Stromal cell of bone marrow (primary cell): Measurements from ENCODE around the gene EXOC2.

Experiments used
- DNase-seq: peaks from one replicate; pipeline ENCODE4 v3.0.0-alpha.2; 2012; ENCODE audit warnings: low read depth

Gene EXOC2

DNA sequence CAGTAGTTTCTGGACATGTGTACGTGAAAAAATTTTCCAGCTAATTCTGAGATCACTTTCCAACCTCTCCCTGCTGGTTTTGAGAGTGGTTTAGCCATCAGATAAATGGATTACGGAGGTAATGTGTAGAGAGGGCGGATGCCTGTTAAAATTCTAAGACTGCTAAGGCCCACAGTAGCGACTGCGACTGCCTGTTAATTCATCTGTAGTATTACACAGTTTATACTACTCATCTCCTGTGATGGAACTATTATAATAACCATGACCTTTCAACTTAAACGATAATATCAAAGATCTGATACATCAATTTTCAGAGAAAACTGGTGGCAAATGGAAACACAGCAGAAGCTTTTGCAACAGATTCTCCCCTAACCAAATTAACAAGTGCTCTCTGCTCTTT lies 199.1 kb downstream of the EXOC2 start:
- DNase-seq, result no peak

- DNase-seq, result no peak
Measured at GRCh38 chr6:492816-493414, 200.0 kb downstream of the EXOC2 start.

DNA sequence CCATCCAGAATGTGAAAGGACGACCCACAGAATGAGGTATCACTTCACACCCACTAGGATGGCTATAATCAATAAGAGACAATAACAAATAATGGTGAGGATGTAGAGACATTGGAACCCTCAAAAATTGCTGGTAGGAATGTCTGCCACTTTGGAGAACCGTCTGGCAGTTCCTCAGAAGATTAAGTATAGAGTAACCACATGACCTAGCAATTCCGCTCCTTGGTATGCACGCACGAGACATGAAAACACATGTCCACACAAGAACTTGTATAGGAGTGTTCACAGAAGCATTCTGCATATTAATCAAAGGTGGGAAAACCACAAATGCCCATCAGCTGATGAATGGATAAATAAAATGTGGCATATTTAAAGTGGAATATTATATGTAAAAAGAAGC lies 200.8 kb downstream of the EXOC2 start:
- DNase-seq, result no peak

- DNase-seq, result no peak
Measured at GRCh38 chr6:491233-491632, 201.7 kb downstream of the EXOC2 start.

- no peak for DNase-seq
Measured at GRCh38 chr6:490251-491037, 202.5 kb downstream of the EXOC2 start.

DNA sequence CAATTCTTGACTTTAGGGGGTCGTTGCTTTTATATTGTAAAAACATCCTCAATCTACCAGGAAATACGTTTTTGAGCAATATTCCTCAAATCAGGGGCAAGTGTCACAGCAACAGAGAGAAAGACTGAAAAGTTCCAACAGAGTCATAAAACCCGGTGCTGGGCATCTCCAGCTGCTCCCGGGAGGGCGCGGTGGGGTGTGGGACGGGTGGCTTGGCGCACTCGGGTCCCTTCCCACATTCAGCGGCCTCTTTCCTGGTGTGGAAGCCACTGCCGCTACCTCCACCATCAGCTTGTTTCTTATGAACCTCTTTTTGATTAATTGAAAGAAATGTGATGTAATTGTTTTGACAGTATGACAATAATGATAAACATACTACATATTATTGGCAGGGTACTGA lies 203.2 kb downstream of the EXOC2 start:
- no peak for DNase-seq

DNA sequence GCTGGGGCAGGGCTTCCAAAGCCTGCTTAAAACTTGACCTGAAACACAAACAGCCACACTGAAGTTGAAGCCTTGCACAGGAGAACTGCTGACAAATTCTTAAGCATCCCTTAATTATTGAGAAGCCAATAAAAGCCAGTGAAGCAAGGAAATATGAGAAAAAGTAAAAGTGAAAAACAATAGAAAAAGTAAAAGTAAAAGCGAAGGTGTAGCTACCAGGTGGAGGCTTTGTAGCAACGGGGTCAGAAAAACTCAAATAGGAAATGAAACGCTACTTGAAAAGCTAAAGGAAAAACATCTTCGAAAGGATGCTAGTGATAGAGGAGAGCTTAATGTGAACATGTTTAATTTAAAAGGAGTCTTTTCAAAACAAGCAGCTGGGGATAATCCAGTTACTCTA lies 203.9 kb downstream of the EXOC2 start:
- no peak for DNase-seq

DNA sequence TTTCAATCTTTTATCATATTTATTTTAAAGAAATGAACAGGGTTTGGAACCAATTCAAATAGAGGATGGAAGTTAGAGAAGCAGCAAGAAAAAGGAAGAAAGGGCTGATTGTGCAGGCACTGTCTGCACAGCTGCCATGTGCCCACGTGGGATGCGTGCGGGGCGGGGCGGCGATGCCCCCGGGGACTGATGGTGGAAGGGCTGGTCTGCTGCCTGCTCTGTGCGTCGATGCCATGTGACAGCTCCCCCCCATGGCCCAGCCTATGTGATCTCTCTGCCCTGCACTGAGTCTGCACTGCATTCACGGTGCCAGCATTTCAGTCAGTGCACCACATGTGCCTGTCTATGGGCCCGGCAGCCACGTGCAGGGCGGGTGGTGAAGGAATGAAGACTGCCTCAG lies 205.0 kb downstream of the EXOC2 start:
- DNase-seq, result no peak

DNA sequence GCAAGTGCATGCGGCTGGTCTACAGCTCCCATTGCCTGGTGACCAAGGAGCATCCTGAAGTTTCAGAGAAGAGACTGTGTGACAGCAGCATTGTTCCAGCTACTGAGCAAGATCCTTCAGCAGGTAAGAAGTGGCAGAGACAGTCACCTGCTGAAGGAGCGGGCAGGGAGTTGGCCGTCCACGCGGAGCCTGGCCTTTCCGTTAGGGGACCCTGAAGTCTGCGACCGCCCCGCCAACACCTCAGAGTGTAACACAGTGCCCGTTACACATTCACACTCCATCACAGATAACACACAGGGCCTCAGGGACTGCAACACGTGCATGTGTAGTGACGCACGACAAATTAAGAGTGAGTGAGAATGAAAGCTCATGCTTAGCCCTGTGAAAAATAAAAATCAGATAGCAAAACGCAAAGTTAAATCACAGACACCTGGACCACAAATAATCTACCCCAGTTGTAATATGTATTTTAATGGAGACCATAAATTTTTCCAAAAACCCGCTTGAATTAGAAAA lies 207.2 kb downstream of the EXOC2 start:
- DNase-seq, result no peak

GRCh38 chr6:484746-485145 lies 208.2 kb downstream of the EXOC2 start:
- no peak for DNase-seq

DNA sequence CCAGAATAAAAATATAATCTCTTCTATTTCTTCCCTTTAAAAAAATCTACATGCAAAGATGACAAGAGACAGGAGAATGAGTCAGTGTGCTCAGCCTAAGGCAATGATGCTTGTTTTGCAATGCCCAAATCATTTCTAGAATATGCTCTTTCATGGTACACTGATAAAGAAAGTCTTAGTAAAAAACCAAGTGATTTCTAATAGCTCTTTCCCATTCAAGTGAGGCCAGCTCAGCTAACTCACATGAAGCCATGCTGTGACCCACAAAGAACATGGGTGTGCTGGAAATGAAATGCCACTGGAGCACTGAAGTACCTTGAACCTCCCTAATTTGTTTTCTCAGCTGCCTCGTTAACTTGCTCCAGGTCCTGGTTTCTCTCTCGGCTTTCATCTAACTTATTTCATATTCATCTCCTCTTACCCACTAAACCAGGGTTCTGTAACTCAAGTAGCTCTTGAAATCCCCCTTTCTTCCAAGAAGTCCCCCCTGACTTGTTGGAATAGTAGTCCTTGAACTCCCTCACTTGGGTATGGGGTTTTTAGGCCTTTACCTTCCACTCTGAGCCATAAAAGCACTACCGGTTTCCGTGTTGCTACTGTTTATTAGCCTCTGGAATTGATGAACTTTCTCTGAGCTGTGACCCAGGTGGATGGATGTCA lies 208.7 kb downstream of the EXOC2 start:
- DNase-seq, result no peak

- no peak for DNase-seq
Measured at GRCh38 chr6:475314-475713, 217.6 kb downstream of the EXOC2 start.

DNA sequence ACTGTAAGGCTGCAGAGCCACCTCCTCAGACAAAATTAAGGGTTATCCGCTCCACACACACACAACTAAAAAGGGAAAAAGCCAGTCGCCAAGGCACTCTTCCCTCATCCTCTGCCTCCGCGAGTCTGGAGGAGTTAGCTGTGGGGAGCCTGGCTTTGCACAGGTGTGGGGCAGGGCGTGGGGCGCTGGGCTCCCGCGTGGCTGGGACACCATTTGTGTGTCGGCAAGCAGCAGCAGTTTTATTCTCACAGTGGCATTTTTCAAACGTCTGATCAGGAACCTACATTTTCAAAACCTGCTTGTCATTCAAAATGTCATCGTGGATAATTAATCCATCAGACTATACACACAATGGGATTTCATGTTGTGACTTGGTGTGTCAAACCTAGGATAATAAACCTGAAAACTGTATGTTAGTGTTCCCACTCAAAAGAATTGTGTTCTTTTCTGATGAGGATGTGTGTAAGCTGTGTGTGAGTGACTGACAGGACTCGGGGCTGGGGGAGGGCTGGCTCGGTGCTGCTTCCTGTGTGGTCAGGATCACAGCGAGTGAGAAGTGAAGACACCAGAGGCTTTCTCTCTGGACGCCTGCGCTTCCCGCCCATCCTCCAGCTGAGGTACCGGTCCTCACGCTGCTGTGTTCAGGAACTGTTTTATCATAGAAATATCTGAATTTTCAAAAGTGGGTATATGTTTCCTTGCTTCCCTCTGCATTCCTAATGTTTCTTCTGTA lies 218.3 kb downstream of the EXOC2 start:
- DNase-seq, result no peak

GRCh38 chr6:473768-474452 lies 219.0 kb downstream of the EXOC2 start:
- DNase-seq, result no peak

- no peak for DNase-seq
Measured at GRCh38 chr6:473356-473755, 219.6 kb downstream of the EXOC2 start.

GRCh38 chr6:470901-471448 lies 222.0 kb downstream of the EXOC2 start:
- DNase-seq, result no peak

GRCh38 chr6:470051-470900 lies 222.7 kb downstream of the EXOC2 start:
- no peak for DNase-seq

DNA sequence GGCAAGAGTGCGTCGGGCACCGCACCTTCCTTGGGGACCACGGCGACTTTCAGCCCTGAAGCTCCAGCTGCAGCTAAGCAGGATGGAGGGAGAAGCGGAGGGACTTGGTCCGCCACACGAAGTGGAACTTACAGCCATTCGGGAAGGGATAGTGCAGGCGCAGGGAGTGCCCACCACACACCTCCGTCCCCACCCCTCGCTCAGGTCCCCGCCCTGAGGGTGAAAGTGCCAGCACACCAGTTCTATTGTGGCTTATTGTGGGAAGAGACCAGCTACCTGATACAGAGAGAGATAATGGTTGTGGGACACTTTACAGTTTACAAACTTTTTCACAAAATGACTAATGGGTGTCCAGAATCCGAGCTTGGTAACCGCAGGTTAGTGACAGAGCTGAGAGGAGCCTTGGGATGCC lies 225.3 kb downstream of the EXOC2 start:
- DNase-seq, result no peak

- DNase-seq, result no peak
Measured at GRCh38 chr6:467111-467510, 225.8 kb downstream of the EXOC2 start.

GRCh38 chr6:466564-466963 lies 226.4 kb downstream of the EXOC2 start:
- DNase-seq, result no peak
